Karpas-422 (cell line): ENCODE data around the gene SPTB. TPM values are rescaled to one million over a fixed set of nuclear protein-coding genes. Genes with fewer than 3 reads are reported as not detected.
"Not testable (repeated sequence)": the region's sequence is repeated elsewhere in the genome, so short reads cannot be mapped to it uniquely, and the experiment has no call there.

ENCODE experiments used
- DNase-seq: peaks from one replicate; pipeline ENCODE4 v3.0.0-alpha.2; 2015
- H2AFZ ChIP-seq: fragments of 200-600 bp; sonication (generic); 2 replicates; pipeline ENCODE4 v1.6.1; 2014; ENCODE audit warnings: antibody characterized with exemption, low read length, mixed read lengths
- H3K27ac ChIP-seq: fragments of 200-600 bp; sonication (generic); 2 replicates; pipeline ENCODE4 v1.5.1; 2014; ENCODE audit warnings: mild to moderate bottlenecking, low read length, moderate library complexity
- H3K27me3 ChIP-seq: fragments of 200-600 bp; sonication (generic); 2 replicates; pipeline ENCODE4 v1.6.1; 2014; ENCODE audit warnings: low read length, mixed read lengths
- H3K36me3 ChIP-seq: fragments of 200-600 bp; sonication (generic); 2 replicates; pipeline ENCODE4 v1.6.1; 2014; ENCODE audit warnings: low read length, mixed read lengths; ENCODE audit not compliant: insufficient read depth
- H3K4me1 ChIP-seq: fragments of 200-600 bp; sonication (generic); 2 replicates; pipeline ENCODE4 v1.6.1; 2014; ENCODE audit warnings: mild to moderate bottlenecking, low read length, mixed read lengths
- H3K4me2 ChIP-seq: fragments of 200-600 bp; sonication (generic); 2 replicates; pipeline ENCODE4 v1.6.1; 2014; ENCODE audit warnings: low read length, low read depth, mild to moderate bottlenecking; ENCODE audit not compliant: poor library complexity, severe bottlenecking
- H3K4me3 ChIP-seq: fragments of 200-600 bp; sonication (generic); 2 replicates; pipeline ENCODE4 v1.5.1; 2014; ENCODE audit warnings: mild to moderate bottlenecking, antibody characterized with exemption, low read length, mixed read lengths
- H3K79me2 ChIP-seq: fragments of 200-600 bp; sonication (generic); 2 replicates; pipeline ENCODE4 v1.6.1; 2014; ENCODE audit warnings: mild to moderate bottlenecking, low read length, mixed read lengths
- H3K9ac ChIP-seq: fragments of 200-600 bp; sonication (generic); 2 replicates; pipeline ENCODE4 v1.6.0; 2014; ENCODE audit warnings: low read length
- H3K9me2 ChIP-seq: fragments of 200-600 bp; sonication (generic), shearing (Covaris generic); replicated peaks from 2 replicates; pipeline ENCODE4 v1.6.0; 2014; ENCODE audit warnings: mild to moderate bottlenecking, low read length, moderate library complexity; ENCODE audit not compliant: insufficient read depth
- H3K9me3 ChIP-seq: fragments of 300-700, 200-600 bp; sonication (generic); 2 replicates; pipeline ENCODE4 v1.6.1; 2014; ENCODE audit warnings: low read length, mixed read lengths
- H4K20me1 ChIP-seq: fragments of 200-600 bp; sonication (generic); 2 replicates; pipeline ENCODE4 v1.6.1; 2014; ENCODE audit warnings: mild to moderate bottlenecking, antibody characterized with exemption, low read length, low read depth; ENCODE audit not compliant: insufficient read depth
- total RNA-seq: library from RNA; depleted of rRNA; stranded (reverse); fragments of >200 nt; shearing (Covaris generic); gene quantifications from 2 replicates; pipeline ENCODE4 v1.2.3, GENCODE V29; 2014; ENCODE audit warnings: low replicate concordance

Gene SPTB
- total RNA-seq, 1 experiment from 2014 or later = not detected

DNA sequence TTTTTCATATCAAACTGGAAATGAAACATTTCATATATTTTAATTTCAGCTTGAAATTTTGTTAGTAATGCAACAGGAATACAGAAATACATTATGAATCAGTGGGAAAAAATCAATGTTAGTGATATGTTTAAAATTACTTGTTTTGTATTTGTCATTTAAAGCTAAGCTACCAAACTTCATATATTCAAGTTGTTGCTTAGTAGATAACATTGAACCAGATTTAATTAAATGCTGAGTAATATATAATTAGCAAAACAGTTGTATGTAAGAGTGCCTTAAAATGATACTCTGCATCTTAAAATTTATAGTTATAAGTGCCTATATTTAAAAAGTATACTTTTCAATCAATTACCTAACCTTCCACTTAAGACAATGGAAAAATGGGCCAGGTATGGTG, 39.5 kb upstream of the SPTB start:
- Histone ChIP-seq H3K9me3 (no peaks in the 10 kb centered on the region), H2AFZ (no peak overlapping the region), H3K79me2 (peaks cover 99% of the 10 kb centered on the region), H4K20me1 (peaks cover 27% of the 10 kb centered on the region), H3K27ac (no peak overlapping the region), H3K27me3 (no peaks in the 10 kb centered on the region), H3K4me2 (no peak overlapping the region), H3K9ac (no peak overlapping the region), H3K4me3 (no peak overlapping the region), H3K36me3 (peaks cover 43% of the 10 kb centered on the region; the same call in 1 of the 2 replicates), H3K4me1 (peaks cover 24% of the 10 kb centered on the region), H3K9me2 (no peaks in the 10 kb centered on the region)
- no peak for DNase-seq

DNA sequence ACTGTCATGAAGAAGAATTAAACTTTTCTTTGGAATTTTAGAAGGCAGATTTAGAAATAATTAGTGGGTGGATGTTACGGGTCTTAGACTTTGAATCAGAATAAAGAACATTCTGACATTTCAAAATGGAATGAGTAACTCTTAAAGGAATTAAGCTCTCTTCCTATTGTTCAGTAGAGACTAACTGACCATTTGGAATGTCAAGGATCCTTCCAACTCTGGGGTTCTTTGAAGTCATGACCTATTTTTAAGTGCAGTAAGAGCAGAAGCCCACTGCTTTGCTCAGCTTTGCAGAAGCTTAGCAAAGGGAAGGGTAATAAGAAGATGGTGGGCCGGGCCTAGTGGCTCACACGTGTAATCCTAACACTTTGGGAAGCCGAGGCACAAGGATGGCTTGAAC, 38.5 kb upstream of the SPTB start:
- peaks cover 37% of the 10 kb centered on the region; the same call in 1 of the 2 replicates for H3K36me3 ChIP-seq
- H3K9ac ChIP-seq = no peak overlapping the region
- no peaks in the 10 kb centered on the region for H3K27me3 ChIP-seq
- peaks cover 27% of the 10 kb centered on the region for H4K20me1 ChIP-seq
- no peaks in the 10 kb centered on the region for H3K9me3 ChIP-seq
- H3K9me2 ChIP-seq = no peaks in the 10 kb centered on the region
- no peak overlapping the region for H3K4me2 ChIP-seq
- H3K79me2 ChIP-seq = peaks cover 89% of the 10 kb centered on the region
- no peak for DNase-seq
- H3K27ac ChIP-seq = no peak overlapping the region
- H3K4me1 ChIP-seq = peaks cover 29% of the 10 kb centered on the region
- no peak overlapping the region for H3K4me3 ChIP-seq
- H2AFZ ChIP-seq = no peak overlapping the region

DNA sequence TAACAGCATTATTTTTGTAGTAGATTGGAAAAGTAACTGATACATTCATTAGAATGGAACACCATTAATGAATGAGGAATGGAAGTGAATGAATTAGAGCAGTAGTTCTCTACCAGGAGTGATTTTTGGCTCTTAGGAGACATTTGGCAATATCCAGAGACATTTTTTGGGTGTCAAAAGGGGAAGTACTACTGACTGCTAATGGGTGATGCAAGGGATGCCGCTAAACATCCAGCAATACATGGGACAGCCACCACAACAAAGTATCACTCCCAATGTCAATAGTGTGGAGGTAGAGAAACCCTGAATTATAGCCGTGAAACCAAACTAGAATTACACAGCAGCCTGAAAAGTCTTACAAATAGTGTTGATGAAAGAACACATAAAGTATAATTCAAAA, 36.1 kb upstream of the SPTB start:
- H2AFZ ChIP-seq = no peak overlapping the region
- no peaks in the 10 kb centered on the region for H3K9me3 ChIP-seq
- DNase-seq = no peak
- 0 out of 2 replicates have a peak overlapping the region, but pooled peaks have one; percentile 63 for H3K27ac ChIP-seq
- peak overlapping the region; percentile 90; the same call in 1 of the 2 replicates for H3K9ac ChIP-seq
- H3K4me3 ChIP-seq = peak overlapping the region; percentile 87
- H3K79me2 ChIP-seq = peaks cover 66% of the 10 kb centered on the region
- H3K9me2 ChIP-seq = no peaks in the 10 kb centered on the region
- peaks cover 26% of the 10 kb centered on the region; the same call in 1 of the 2 replicates for H3K36me3 ChIP-seq
- no peaks in the 10 kb centered on the region for H3K27me3 ChIP-seq
- H3K4me2 ChIP-seq = peak overlapping the region; percentile 82
- H3K4me1 ChIP-seq = peaks cover 29% of the 10 kb centered on the region
- H4K20me1 ChIP-seq = peaks cover 17% of the 10 kb centered on the region

DNA sequence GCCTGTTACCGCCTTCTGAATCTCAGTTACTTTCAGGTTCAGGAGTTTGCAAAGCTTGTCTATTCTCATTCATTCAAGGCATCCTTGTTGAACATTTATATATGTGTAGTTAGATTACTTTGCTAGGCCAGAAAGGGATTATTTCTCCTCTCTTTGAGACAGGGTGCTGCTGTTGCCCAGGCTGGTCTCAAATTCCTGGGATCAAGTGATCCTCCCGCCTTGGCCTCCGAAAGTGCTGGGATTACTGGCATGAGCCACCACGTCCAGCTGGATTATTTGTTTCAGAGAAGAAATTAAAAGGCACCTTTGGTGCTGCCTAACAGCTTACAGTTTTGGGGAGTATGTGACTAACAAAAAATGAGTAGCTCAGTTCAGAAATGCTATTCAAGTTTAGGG, 35.3 kb upstream of the SPTB start:
- Histone ChIP-seq H3K9me3 (no peaks in the 10 kb centered on the region), H4K20me1 (peaks cover 11% of the 10 kb centered on the region), H2AFZ (no peak overlapping the region), H3K9ac (peak overlapping the region; percentile 90), H3K27ac (peak overlapping the region; percentile 63), H3K36me3 (peaks cover 19% of the 10 kb centered on the region; the same call in 1 of the 2 replicates), H3K4me2 (peak overlapping the region; percentile 82), H3K4me1 (peaks cover 26% of the 10 kb centered on the region), H3K79me2 (peaks cover 58% of the 10 kb centered on the region), H3K4me3 (peak overlapping the region; percentile 87), H3K27me3 (no peaks in the 10 kb centered on the region), H3K9me2 (no peaks in the 10 kb centered on the region)
- no peak for DNase-seq

DNA sequence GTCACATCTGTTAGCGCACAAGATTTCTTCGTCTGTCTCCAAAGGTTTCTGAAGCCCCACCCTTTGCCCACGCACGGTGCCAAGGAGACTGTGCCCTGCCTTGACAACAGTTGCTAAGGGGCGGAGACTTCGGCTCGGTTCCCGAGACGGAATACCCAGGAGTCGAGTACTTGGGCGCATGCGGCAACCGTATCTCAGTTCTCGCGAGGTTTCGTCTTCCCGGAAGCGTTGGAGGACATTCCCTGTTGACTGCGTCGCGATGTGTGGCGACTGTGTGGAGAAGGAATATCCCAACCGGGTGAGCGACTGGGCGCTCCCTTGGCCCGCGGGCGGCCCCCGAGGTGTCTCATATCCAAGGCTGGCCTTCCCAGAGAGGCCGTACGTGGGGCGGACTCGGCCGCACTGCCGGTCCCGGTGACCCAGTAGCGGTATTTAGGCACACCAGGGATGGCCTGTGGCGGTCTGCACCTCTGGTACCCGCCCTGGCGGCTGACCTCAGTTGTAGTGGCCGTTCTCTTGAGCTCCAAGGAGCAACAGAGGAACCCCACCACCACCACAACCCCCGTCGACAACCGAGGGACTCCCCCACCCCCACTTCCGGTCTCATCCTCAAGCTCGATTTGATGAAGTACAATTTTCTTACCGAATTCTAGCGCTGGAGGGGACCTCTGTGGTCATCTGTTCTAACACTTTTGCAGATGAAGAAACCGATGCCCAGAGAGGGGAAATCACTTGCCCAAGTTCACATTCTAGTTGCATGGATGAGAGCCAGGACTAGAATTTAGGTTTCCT, 34.7 kb upstream of the SPTB start, which contains the start of gene CHURC1:
TSS of gene CHURC1 (plus strand) at position 219 of the 792 bp plus-strand sequence. CDS start at position 260, 41 bp downstream.
- Histone ChIP-seq H2AFZ (peak within 1 kb of the TSS; percentile 95), H3K27ac (peak within 1 kb of the TSS; percentile 63), H3K9ac (peak within 1 kb of the TSS; percentile 90), H3K9me3 (no peaks in the 10 kb centered on the region), H3K4me3 (peak within 1 kb of the TSS; percentile 87), H3K27me3 (no peaks in the 10 kb centered on the region), H3K4me2 (peak within 1 kb of the TSS; percentile 82), H4K20me1 (peaks cover 11% of the 10 kb centered on the region; the same call in 1 of the 2 replicates), H3K4me1 (peaks cover 26% of the 10 kb centered on the region), H3K9me2 (no peaks in the 10 kb centered on the region), H3K36me3 (peaks cover 18% of the 10 kb centered on the region; the same call in 1 of the 2 replicates), H3K79me2 (peaks cover 52% of the 10 kb centered on the region)
- DNase-seq = peak; percentile 100

DNA sequence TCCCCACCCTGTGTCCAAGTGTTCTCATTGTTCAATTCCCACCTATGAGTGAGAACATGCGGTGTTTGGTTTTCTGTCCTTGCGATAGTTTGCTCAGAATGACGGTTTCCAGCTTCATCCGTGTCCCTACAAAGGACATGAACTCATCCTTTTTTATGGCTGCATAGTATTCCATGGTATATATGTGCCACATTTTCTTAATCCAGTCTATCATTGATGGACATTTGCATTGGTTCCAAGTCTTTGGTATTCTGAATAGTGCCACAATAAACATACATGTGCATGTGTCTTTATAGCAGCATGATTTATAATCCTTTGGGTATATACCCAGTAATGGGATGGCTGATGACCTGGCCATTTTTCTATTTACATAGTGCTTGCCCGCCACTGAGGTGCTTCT, 33.8 kb upstream of the SPTB start:
- H3K79me2 ChIP-seq = peaks cover 43% of the 10 kb centered on the region
- not testable (repeated sequence) for H3K27me3 ChIP-seq, H3K9me2 ChIP-seq, H3K9ac ChIP-seq, H3K27ac ChIP-seq, DNase-seq, H3K9me3 ChIP-seq
- peaks cover 11% of the 10 kb centered on the region; the same call in 1 of the 2 replicates for H4K20me1 ChIP-seq
- H3K4me2 ChIP-seq = peak overlapping the region; percentile 82
- H3K4me1 ChIP-seq = peaks cover 26% of the 10 kb centered on the region
- peak overlapping the region; percentile 95; the same call in 1 of the 2 replicates for H2AFZ ChIP-seq
- peaks cover 13% of the 10 kb centered on the region; the same call in 1 of the 2 replicates for H3K36me3 ChIP-seq
- peak overlapping the region; percentile 87; the same call in 1 of the 2 replicates for H3K4me3 ChIP-seq

DNA sequence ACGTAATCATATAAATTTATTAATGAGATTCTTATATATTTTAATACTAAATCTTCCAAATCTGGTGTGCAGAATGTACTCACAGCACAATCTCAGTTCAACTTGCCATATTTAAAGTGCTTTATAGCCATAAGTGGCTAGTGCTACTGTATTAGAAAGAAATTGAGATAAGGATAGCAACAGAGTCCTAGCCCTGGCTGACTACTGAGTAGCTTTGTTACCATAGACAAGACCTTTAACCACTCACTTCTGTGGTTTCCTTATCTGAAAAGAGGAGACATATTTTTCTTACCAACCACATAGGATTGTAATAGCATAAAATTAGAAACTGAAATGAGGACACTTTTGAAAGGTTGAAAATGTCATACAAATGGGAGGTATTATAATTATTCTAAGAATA, 32.6 kb upstream of the SPTB start:
- Histone ChIP-seq H3K36me3 (peaks cover 8% of the 10 kb centered on the region; the same call in 1 of the 2 replicates), H3K4me3 (no peak overlapping the region), H3K79me2 (peaks cover 30% of the 10 kb centered on the region), H3K27ac (no peak overlapping the region), H3K4me1 (peaks cover 18% of the 10 kb centered on the region), H4K20me1 (peaks cover 11% of the 10 kb centered on the region; the same call in 1 of the 2 replicates), H3K9me2 (no peaks in the 10 kb centered on the region), H3K27me3 (no peaks in the 10 kb centered on the region), H2AFZ (no peak overlapping the region), H3K9me3 (no peaks in the 10 kb centered on the region), H3K4me2 (no peak overlapping the region), H3K9ac (no peak overlapping the region)
- no peak for DNase-seq

DNA sequence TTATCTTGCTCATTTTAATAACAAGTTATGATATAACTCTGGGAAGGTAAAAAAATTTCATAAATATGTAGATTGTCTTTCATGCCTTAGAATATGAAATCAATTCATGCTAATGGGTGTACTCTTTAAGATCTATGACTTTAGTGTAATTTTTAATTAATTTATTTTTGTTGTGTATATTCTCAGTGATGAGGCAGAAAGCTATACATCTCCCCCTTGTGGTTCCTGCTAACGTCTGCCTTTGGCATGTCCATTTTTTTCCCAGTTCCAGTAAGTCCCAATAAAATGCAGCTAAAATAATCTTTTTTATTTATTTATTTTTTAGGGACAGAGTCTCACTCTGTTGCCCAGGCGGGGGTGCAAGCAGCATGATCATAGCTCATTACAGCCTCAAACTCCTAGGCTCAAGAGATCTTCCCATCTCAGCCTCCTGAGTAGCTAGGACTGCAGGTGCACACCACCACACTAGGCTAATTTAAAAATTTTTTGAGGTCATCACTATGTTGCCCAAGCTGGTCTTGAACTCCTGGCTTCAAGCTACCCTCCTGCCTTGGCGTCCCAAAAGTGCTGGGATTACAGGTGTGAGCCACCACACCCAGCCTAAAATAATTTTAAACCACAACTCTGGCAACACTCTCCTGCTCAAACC, 31.3 kb upstream of the SPTB start:
- H2AFZ ChIP-seq = no peak overlapping the region
- H3K4me1 ChIP-seq = peaks cover 14% of the 10 kb centered on the region
- peaks cover 10% of the 10 kb centered on the region; the same call in 1 of the 2 replicates for H4K20me1 ChIP-seq
- H3K27me3 ChIP-seq = no peaks in the 10 kb centered on the region
- no peak overlapping the region for H3K27ac ChIP-seq
- no peak overlapping the region for H3K9ac ChIP-seq
- peaks cover 5% of the 10 kb centered on the region; the same call in 1 of the 2 replicates for H3K36me3 ChIP-seq
- no peak overlapping the region for H3K4me2 ChIP-seq
- H3K4me3 ChIP-seq = no peak overlapping the region
- H3K79me2 ChIP-seq = peaks cover 17% of the 10 kb centered on the region
- no peaks in the 10 kb centered on the region for H3K9me3 ChIP-seq
- no peaks in the 10 kb centered on the region for H3K9me2 ChIP-seq
- peak; percentile 54 for DNase-seq
